Ishikawa (cell line): Measurements from ENCODE around the gene CFAP46.

ENCODE experiments used
- CEBPB ChIP-seq: IDR thresholded peaks from 2 replicates; pipeline ENCODE4 v1.6.1; 2012
- CREB1 ChIP-seq: IDR thresholded peaks from 2 replicates; pipeline ENCODE4 v1.6.1; 2012; ENCODE audit warnings: low read depth
- EGR1 ChIP-seq: IDR thresholded peaks from 2 replicates; pipeline ENCODE4 v1.6.1; 2012
- EP300 ChIP-seq: IDR thresholded peaks from 2 replicates; pipeline ENCODE4 v1.6.1; 2012; ENCODE audit warnings: borderline replicate concordance
- FOXM1 ChIP-seq: IDR thresholded peaks from 2 replicates; pipeline ENCODE4 v1.6.1; 2012; ENCODE audit warnings: low read depth, borderline replicate concordance
- MAX ChIP-seq: IDR thresholded peaks from 2 replicates; pipeline ENCODE4 v1.6.1; 2012
- NFIC ChIP-seq: IDR thresholded peaks from 2 replicates; pipeline ENCODE4 v1.6.1; 2012
- RAD21 ChIP-seq: IDR thresholded peaks from 2 replicates; pipeline ENCODE4 v1.6.1; 2012; ENCODE audit warnings: low read depth
- REST ChIP-seq: IDR thresholded peaks from 2 replicates; pipeline ENCODE4 v1.6.1; 2012; ENCODE audit warnings: low read depth, mild to moderate bottlenecking
- TAF1 ChIP-seq: IDR thresholded peaks from 2 replicates; pipeline ENCODE4 v1.6.1; 2012; ENCODE audit warnings: low read depth, mild to moderate bottlenecking
- TCF12 ChIP-seq: IDR thresholded peaks from 2 replicates; pipeline ENCODE4 v1.6.1; 2012; ENCODE audit warnings: low read depth
- TEAD4 ChIP-seq: IDR thresholded peaks from 2 replicates; pipeline ENCODE4 v1.6.1; 2012
- USF1 ChIP-seq: IDR thresholded peaks from 2 replicates; pipeline ENCODE4 v1.6.1; 2012
- YY1 ChIP-seq: IDR thresholded peaks from 2 replicates; pipeline ENCODE4 v1.6.1; 2012; ENCODE audit warnings: low read depth
- ZBTB7A ChIP-seq: IDR thresholded peaks from 2 replicates; pipeline ENCODE4 v1.6.1; 2012; ENCODE audit warnings: low read depth

CFAP46 gene

GRCh38 chr10:132877473-132877872 is 64.9 kb downstream of the CFAP46 start:
- TF ChIP-seq EGR1: no peak
- no peak for TF ChIP-seq YY1
- TF ChIP-seq TAF1: no peak

GRCh38 chr10:132876993-132877431 is 65.4 kb downstream of the CFAP46 start:
- TF ChIP-seq EP300 (no peak), TCF12 (no peak), MAX (no peak), ZBTB7A (no peak), CREB1 (no peak), FOXM1 (no peak), TEAD4 (no peak), CEBPB (no peak), TAF1 (no peak), NFIC (no peak)

GRCh38 chr10:132876131-132876860 is 66.1 kb downstream of the CFAP46 start:
- TF ChIP-seq NFIC (no peak), TEAD4 (no peak), EGR1 (no peak), EP300 (no peak), USF1 (0 out of 2 replicates have a peak, but pooled peaks have one; percentile 45), MAX (no peak)

- TF ChIP-seq REST: no peak
- TF ChIP-seq CREB1: no peak
- TF ChIP-seq MAX: no peak
- TF ChIP-seq FOXM1: no peak
- no peak for TF ChIP-seq USF1
- TF ChIP-seq CEBPB: no peak
- TF ChIP-seq TCF12: no peak
Observed at GRCh38 chr10:132875435-132875834, 66.9 kb downstream of the CFAP46 start.

- TF ChIP-seq YY1: no peak
- no peak for TF ChIP-seq ZBTB7A
- no peak for TF ChIP-seq CEBPB
- no peak for TF ChIP-seq TEAD4
- TF ChIP-seq MAX: no peak
- no peak for TF ChIP-seq NFIC
- no peak for TF ChIP-seq USF1
- TF ChIP-seq EGR1: no peak
- TF ChIP-seq FOXM1: no peak
- TF ChIP-seq TCF12: no peak
- no peak for TF ChIP-seq TAF1
- no peak for TF ChIP-seq EP300
- no peak for TF ChIP-seq RAD21
- TF ChIP-seq REST: no peak
- TF ChIP-seq CREB1: no peak
Observed at GRCh38 chr10:132873395-132873794, 69.0 kb downstream of the CFAP46 start.

GRCh38 chr10:132872658-132873057 is 69.7 kb downstream of the CFAP46 start:
- TF ChIP-seq CREB1: no peak
- no peak for TF ChIP-seq REST
- TF ChIP-seq USF1: no peak
- TF ChIP-seq ZBTB7A: no peak
- no peak for TF ChIP-seq TEAD4
- no peak for TF ChIP-seq NFIC
- TF ChIP-seq RAD21: no peak
- TF ChIP-seq YY1: no peak
- no peak for TF ChIP-seq TCF12
- no peak for TF ChIP-seq FOXM1
- TF ChIP-seq CEBPB: no peak
- no peak for TF ChIP-seq TAF1
- TF ChIP-seq MAX: no peak
- no peak for TF ChIP-seq EP300
- no peak for TF ChIP-seq EGR1
